OCI-LY3 (cell line): Measurements from ENCODE around the gene MOCOS.
"Not testable (repeated sequence)": the region's sequence is repeated elsewhere in the genome, so short reads cannot be mapped to it uniquely, and the experiment has no call there.

Experiments
- H2AFZ ChIP-seq: fragments of 200-600, 300-600 bp; shearing (Covaris generic); 2 replicates; pipeline ENCODE4 v1.6.0; 2014; ENCODE audit warnings: antibody characterized with exemption, low read depth, low read length
- H3K27ac ChIP-seq: fragments of 200-600, 300-600 bp; sonication (generic); 2 replicates; pipeline ENCODE4 v1.5.1; 2014; ENCODE audit warnings: mild to moderate bottlenecking, low read length, moderate library complexity, mixed read lengths
- H3K27me3 ChIP-seq: fragments of 200-600, 300-600 bp; sonication (generic); 2 replicates; pipeline ENCODE4 v1.6.1; 2014; ENCODE audit warnings: low read depth, low read length, mixed read lengths
- H3K36me3 ChIP-seq: fragments of 200-600, 300-600 bp; sonication (generic); replicated peaks from 2 replicates; pipeline ENCODE3; 2014; ENCODE audit warnings: low read depth, low read length, mixed read lengths
- H3K4me1 ChIP-seq: fragments of 300-600, 200-600 bp; sonication (generic); 2 replicates; pipeline ENCODE4 v1.6.1; 2014; ENCODE audit warnings: low read length, mixed read lengths
- H3K4me2 ChIP-seq: fragments of 200-600, 300-600 bp; sonication (generic); 2 replicates; pipeline ENCODE4 v1.6.1; 2014; ENCODE audit warnings: low read length, mixed read lengths
- H3K4me3 ChIP-seq: fragments of 300-600, 200-600 bp; sonication (generic); 2 replicates; pipeline ENCODE4 v1.5.1; 2014; ENCODE audit warnings: antibody characterized with exemption, mild to moderate bottlenecking, low read length, moderate library complexity
- H3K79me2 ChIP-seq: fragments of 300-600, 200-600 bp; shearing (Covaris generic); 2 replicates; pipeline ENCODE4 v1.6.1; 2014; ENCODE audit warnings: mild to moderate bottlenecking, low read length, mixed read lengths
- H3K9ac ChIP-seq: fragments of 300-600, 200-600 bp; shearing (Covaris generic); 2 replicates; pipeline ENCODE4 v1.6.0; 2014; ENCODE audit warnings: mild to moderate bottlenecking, low read length, moderate library complexity
- H3K9me3 ChIP-seq: fragments of 200-600, 300-600 bp; shearing (Covaris generic); 2 replicates; pipeline ENCODE4 v1.6.1; 2014; ENCODE audit warnings: low read length, mixed read lengths; ENCODE audit not compliant: insufficient read depth
- H4K20me1 ChIP-seq: fragments of 200-600, 300-600 bp; sonication (generic); 2 replicates; pipeline ENCODE4 v1.6.1; 2016; ENCODE audit warnings: low read length, mixed read lengths; ENCODE audit not compliant: insufficient read depth
- CTCF ChIP-seq: fragments of 200-600, 300-600 bp; sonication (generic); IDR thresholded peaks from 2 replicates; pipeline ENCODE4 v1.5.1; 2014; ENCODE audit warnings: antibody characterized with exemption, low read length, low read depth
- EZH2phosphoT487 ChIP-seq: fragments of 200-600 bp; shearing (Covaris generic); IDR thresholded peaks from 2 replicates; pipeline ENCODE4 v1.6.1; 2018; ENCODE audit warnings: antibody characterized with exemption, mixed run types, low read depth

The MOCOS gene

GRCh38 chr18:36160959-36161371 lies 26.3 kb upstream of the MOCOS start:
- TF ChIP-seq CTCF (no peak), EZH2phosphoT487 (no peak)
- Histone ChIP-seq H3K4me3 (no peak overlapping the region), H3K36me3 (peaks cover 63% of the 10 kb centered on the region), H2AFZ (no peak overlapping the region), H3K79me2 (0 out of 2 replicates have a peak, but pooled peaks cover 4% of the 10 kb centered on the region), H4K20me1 (0 out of 2 replicates have a peak, but pooled peaks cover 4% of the 10 kb centered on the region), H3K27ac (no peak overlapping the region), H3K9ac (no peak overlapping the region), H3K27me3 (no peaks in the 10 kb centered on the region), H3K4me1 (peaks cover 4% of the 10 kb centered on the region; the same call in 1 of the 2 replicates), H3K4me2 (no peak overlapping the region), H3K9me3 (no peaks in the 10 kb centered on the region)

- no peaks in the 10 kb centered on the region for H3K27me3 ChIP-seq
- TF ChIP-seq CTCF (no peak), EZH2phosphoT487 (no peak)
- 0 out of 2 replicates have a peak, but pooled peaks cover 4% of the 10 kb centered on the region for H3K79me2 ChIP-seq
- H3K4me3 ChIP-seq: no peak overlapping the region
- peaks cover 4% of the 10 kb centered on the region; the same call in 1 of the 2 replicates for H3K4me1 ChIP-seq
- no peak overlapping the region for H3K4me2 ChIP-seq
- H2AFZ ChIP-seq: no peak overlapping the region
- no peaks in the 10 kb centered on the region for H3K9me3 ChIP-seq
- H3K9ac ChIP-seq: no peak overlapping the region
- H3K27ac ChIP-seq: no peak overlapping the region
- H3K36me3 ChIP-seq: peaks cover 57% of the 10 kb centered on the region
- no peaks in the 10 kb centered on the region for H4K20me1 ChIP-seq
These were observed 24.3 kb upstream of the MOCOS start for GRCh38 chr18:36162981-36163380.

- Histone ChIP-seq H3K4me1 (no peaks in the 10 kb centered on the region), H2AFZ (no peak overlapping the region), H3K4me3 (no peak overlapping the region), H3K4me2 (no peak overlapping the region), H3K27ac (no peak overlapping the region), H3K9ac (no peak overlapping the region), H3K27me3 (no peaks in the 10 kb centered on the region), H3K9me3 (no peaks in the 10 kb centered on the region), H4K20me1 (no peaks in the 10 kb centered on the region), H3K36me3 (peaks cover 55% of the 10 kb centered on the region), H3K79me2 (no peaks in the 10 kb centered on the region)
- TF ChIP-seq EZH2phosphoT487: no peak
- TF ChIP-seq CTCF: no peak
These were observed 19.5 kb upstream of the MOCOS start for GRCh38 chr18:36167692-36168218.

- H3K4me3 ChIP-seq, H3K9me3 ChIP-seq: not testable (repeated sequence)
- H3K36me3 ChIP-seq: peaks cover 58% of the 10 kb centered on the region
These were observed 19.0 kb upstream of the MOCOS start for GRCh38 chr18:36168296-36168695.

GRCh38 chr18:36169938-36170337 lies 17.4 kb upstream of the MOCOS start:
- Histone ChIP-seq H3K9ac (no peak overlapping the region), H3K36me3 (peaks cover 50% of the 10 kb centered on the region), H3K79me2 (no peaks in the 10 kb centered on the region), H3K27ac (no peak overlapping the region), H3K4me1 (no peaks in the 10 kb centered on the region), H3K4me2 (no peak overlapping the region), H3K27me3 (no peaks in the 10 kb centered on the region), H3K4me3 (no peak overlapping the region), H4K20me1 (no peaks in the 10 kb centered on the region), H3K9me3 (no peaks in the 10 kb centered on the region), H2AFZ (no peak overlapping the region)
- TF ChIP-seq CTCF (no peak), EZH2phosphoT487 (no peak)

More at GRCh38 chr18:36168296-36168695, 19.0 kb upstream of the MOCOS start:
- not testable (repeated sequence) for H3K4me1 ChIP-seq, H3K27ac ChIP-seq, H3K79me2 ChIP-seq, H3K4me2 ChIP-seq, H3K9ac ChIP-seq, H2AFZ ChIP-seq, H3K27me3 ChIP-seq, H4K20me1 ChIP-seq
